HEK293 (cell line): ENCODE data around the gene ALAD.
A peak's percentile ranks its signal among the peaks of the same experiment; 100 is the strongest.

Experiments used
- BCL11A ChIP-seq: fragments of 450-650 bp; formaldehyde crosslinking; IDR thresholded peaks from 2 replicates; pipeline ENCODE4 v1.5.1; 2016; ENCODE audit warnings: low read depth, missing biosample characterization, missing genetic modification characterization
- FEZF1 ChIP-seq: fragments of 450-650 bp; formaldehyde crosslinking; IDR thresholded peaks from 2 replicates; pipeline ENCODE4 v1.5.1; 2016; ENCODE audit warnings: missing biosample characterization, missing genetic modification characterization
- PRDM10 ChIP-seq: fragments of 450-650 bp; formaldehyde crosslinking; IDR thresholded peaks from 2 replicates; pipeline ENCODE4 v1.5.1; 2016; ENCODE audit warnings: missing biosample characterization, missing genetic modification characterization
- ZBTB10 ChIP-seq: fragments of 450-650 bp; formaldehyde crosslinking; IDR thresholded peaks from 2 replicates; pipeline ENCODE4 v1.5.1; 2016; ENCODE audit warnings: missing biosample characterization, missing genetic modification characterization
- ZBTB11 ChIP-seq: fragments of 450-650 bp; formaldehyde crosslinking; conservative IDR thresholded peaks from 2 replicates; pipeline ENCODE4 v1.5.1; 2016; ENCODE audit warnings: low read depth, missing biosample characterization, missing genetic modification characterization
- ZBTB17 ChIP-seq: fragments of 450-650 bp; formaldehyde crosslinking; IDR thresholded peaks from 2 replicates; pipeline ENCODE4 v1.5.1; 2016; ENCODE audit warnings: missing biosample characterization, missing genetic modification characterization
- ZNF148 ChIP-seq: fragments of 450-650 bp; formaldehyde crosslinking; IDR thresholded peaks from 2 replicates; pipeline ENCODE4 v1.5.0; 2017; ENCODE audit warnings: missing biosample characterization, missing genetic modification characterization, borderline replicate concordance
- ZNF174 ChIP-seq: fragments of 450-650 bp; formaldehyde crosslinking; IDR thresholded peaks from 2 replicates; pipeline ENCODE4 v1.5.0; 2017; ENCODE audit warnings: missing biosample characterization, mild to moderate bottlenecking, missing genetic modification characterization
- ZNF362 ChIP-seq: fragments of 450-650 bp; formaldehyde crosslinking; IDR thresholded peaks from 2 replicates; pipeline ENCODE4 v1.5.1; 2016; ENCODE audit warnings: missing biosample characterization, missing genetic modification characterization
- ZNF510 ChIP-seq: fragments of 450-650 bp; formaldehyde crosslinking; IDR thresholded peaks from 2 replicates; pipeline ENCODE4 v1.5.1; 2018; ENCODE audit warnings: mild to moderate bottlenecking, missing genetic modification characterization, missing biosample characterization; ENCODE audit not compliant: insufficient replicate concordance
- ZNF621 ChIP-seq: fragments of 450-650 bp; formaldehyde crosslinking; IDR thresholded peaks from 2 replicates; pipeline ENCODE4 v1.5.1; 2017; ENCODE audit warnings: missing biosample characterization, missing genetic modification characterization
- TF ChIP-seq, protein P1 (sequence below): fragments of 450-650 bp; formaldehyde crosslinking; IDR thresholded peaks from 2 replicates; pipeline ENCODE4 v1.5.1; 2016; ENCODE audit warnings: missing biosample characterization, missing genetic modification characterization

The ALAD gene

GRCh38 chr9:113410207-113410864, 9.3 kb upstream of the ALAD start, which contains the start of the genes C9orf43 and POLE3 (continued):
- TF ChIP-seq ZNF621 (no peak), ZNF148 (tag by site-specific recombination) (no peak), ZBTB11 (peak; percentile 77), ZNF510 (tag by site-specific recombination) (no peak), ZBTB10 (tag by site-specific recombination) (no peak), ZNF362 (tag by site-specific recombination) (no peak), ZBTB17 (tag by site-specific recombination) (peak; percentile 29; the same call in 1 of the 2 replicates), PRDM10 (peak; percentile 89), BCL11A (tag by site-specific recombination) (no peak), ZNF174 (tag by site-specific recombination) (no peak), FEZF1 (tag by site-specific recombination) (no peak)
- TF ChIP-seq, protein P1, sequence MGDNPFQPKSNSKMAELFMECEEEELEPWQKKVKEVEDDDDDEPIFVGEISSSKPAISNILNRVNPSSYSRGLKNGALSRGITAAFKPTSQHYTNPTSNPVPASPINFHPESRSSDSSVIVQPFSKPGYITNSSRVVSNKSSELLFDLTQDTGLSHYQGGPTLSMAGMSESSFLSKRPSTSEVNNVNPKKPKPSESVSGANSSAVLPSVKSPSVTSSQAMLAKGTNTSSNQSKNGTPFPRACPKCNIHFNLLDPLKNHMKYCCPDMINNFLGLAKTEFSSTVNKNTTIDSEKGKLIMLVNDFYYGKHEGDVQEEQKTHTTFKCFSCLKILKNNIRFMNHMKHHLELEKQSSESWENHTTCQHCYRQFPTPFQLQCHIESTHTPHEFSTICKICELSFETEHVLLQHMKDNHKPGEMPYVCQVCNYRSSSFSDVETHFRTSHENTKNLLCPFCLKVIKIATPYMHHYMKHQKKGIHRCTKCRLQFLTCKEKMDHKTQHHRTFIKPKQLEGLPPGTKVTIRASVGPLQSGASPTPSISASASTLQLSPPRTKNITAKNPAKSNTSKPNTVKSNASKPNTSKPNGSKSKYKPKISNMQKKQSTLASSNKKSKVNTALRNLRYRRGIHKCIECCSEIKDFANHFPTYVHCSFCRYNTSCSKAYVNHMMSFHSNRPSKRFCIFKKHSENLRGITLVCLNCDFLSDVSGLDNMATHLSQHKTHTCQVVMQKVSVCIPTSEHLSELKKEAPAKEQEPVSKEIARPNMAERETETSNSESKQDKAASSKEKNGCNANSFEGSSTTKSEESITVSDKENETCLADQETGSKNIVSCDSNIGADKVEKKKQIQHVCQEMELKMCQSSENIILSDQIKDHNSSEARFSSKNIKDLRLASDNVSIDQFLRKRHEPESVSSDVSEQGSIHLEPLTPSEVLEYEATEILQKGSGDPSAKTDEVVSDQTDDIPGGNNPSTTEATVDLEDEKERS (tag by site-specific recombination): no peak
- TF ChIP-seq, all 188 proteins: peak for 52
